Measurements from ENCODE around the gene COL26A1.
"Not testable (repeated sequence)": the region's sequence is repeated elsewhere in the genome, so short reads cannot be mapped to it uniquely, and the experiment has no call there.

The COL26A1 gene

GRCh38 chr7:101362334-101363195 lies at the start of gene COL26A1:
COL26A1 (plus strand) TSS chr7:101362875; CDS start chr7:101363033, 158 bp downstream.
- DNase-seq: no peak

GRCh38 chr7:101315336-101315735 lies 47.3 kb upstream of the COL26A1 start:
- DNase-seq: peak; percentile 66

- DNase-seq: no peak
These were observed 43.3 kb upstream of the COL26A1 start for GRCh38 chr7:101319401-101319800.

GRCh38 chr7:101321491-101322401 lies 40.9 kb upstream of the COL26A1 start, which contains the start of gene IFT22:
IFT22 (minus strand) TSS chr7:101321812; CDS start chr7:101321709, 103 bp downstream.
- DNase-seq: peak; percentile 94

- DNase-seq: no peak
These were observed 34.5 kb upstream of the COL26A1 start for GRCh38 chr7:101328159-101328558.

- no peak for DNase-seq
These were observed 32.6 kb upstream of the COL26A1 start for GRCh38 chr7:101330011-101330484.

- DNase-seq: no peak
These were observed 30.6 kb upstream of the COL26A1 start for GRCh38 chr7:101332026-101332425.

GRCh38 chr7:101333912-101334311 lies 28.8 kb upstream of the COL26A1 start:
- DNase-seq: no peak

GRCh38 chr7:101340379-101340778 lies 22.3 kb upstream of the COL26A1 start:
- no peak for DNase-seq

GRCh38 chr7:101342892-101343291 lies 19.8 kb upstream of the COL26A1 start:
- DNase-seq: no peak

GRCh38 chr7:101347477-101347876 lies 15.2 kb upstream of the COL26A1 start:
- DNase-seq: no peak

GRCh38 chr7:101348456-101349067 lies 14.1 kb upstream of the COL26A1 start:
- DNase-seq: not testable (repeated sequence)

- not testable (repeated sequence) for DNase-seq
These were observed 13.4 kb upstream of the COL26A1 start for GRCh38 chr7:101349300-101349699.

- DNase-seq: no peak
These were observed 9.8 kb upstream of the COL26A1 start for GRCh38 chr7:101352920-101353308.

GRCh38 chr7:101357433-101357832 lies 5.2 kb upstream of the COL26A1 start:
- no peak for DNase-seq

- DNase-seq: no peak
These were observed 590 bp downstream of the COL26A1 start for GRCh38 chr7:101363196-101363733.

- DNase-seq: peak; percentile 71
These were observed 1.2 kb downstream of the COL26A1 start for GRCh38 chr7:101363734-101364374.

- DNase-seq: no peak
These were observed 3.3 kb downstream of the COL26A1 start for GRCh38 chr7:101365956-101366355.

- no peak for DNase-seq
These were observed 5.0 kb downstream of the COL26A1 start for GRCh38 chr7:101367676-101368075.

- DNase-seq: no peak
These were observed 5.9 kb downstream of the COL26A1 start for GRCh38 chr7:101368422-101369165.

GRCh38 chr7:101370836-101371235 lies 8.2 kb downstream of the COL26A1 start:
- no peak for DNase-seq
